Naive thymus-derived CD8-positive, alpha-beta T cell (primary cell): ENCODE measurements around the gene CHMP3. TPM values are rescaled to one million over a fixed set of nuclear protein-coding genes. Genes with fewer than 3 reads are reported as not detected.
"Not testable (repeated sequence)": the region's sequence is repeated elsewhere in the genome, so short reads cannot be mapped to it uniquely, and the experiment has no call there.

Experiments
- ATAC-seq, 2 donors: fragments of 150-1000 bp; cut with Tn5 transposase in 1 of 2; sonication (Bioruptor Pico), chemical (Tn5 transposase) in 1 of 2; 1 replicate in 1 of 2; 2 replicates in 1 of 2; pipeline ENCODE4 v1.10.0; 2021; ENCODE audit warnings: mild to moderate bottlenecking in 2 of 2, moderate library complexity in 2 of 2
- POLR2A ChIA-PET: fragments of 350-600 bp; sonication (Branson Sonifier 250); formaldehyde crosslinking; loops from one replicate; lab custom pipeline; 2021; ENCODE audit warnings: antibody characterized with exemption; lab: Charles Lee
- DNase-seq, 10 donors: peaks; one replicate each; pipeline versions ENCODE4 v3.0.0 to v3.0.0-alpha.2; 2020 to 2022
- H3K27ac Mint-ChIP-seq, 10 donors: one replicate each; pipeline ENCODE4 v1.8.0; 2020 to 2022; ENCODE audit warnings: mild to moderate bottlenecking in 10 of 10, mixed read lengths in 10 of 10, moderate library complexity in 4 of 10, inconsistent platforms in 1 of 10
- H3K27me3 Mint-ChIP-seq, 5 donors: one replicate each; pipeline ENCODE4 v1.8.0; 2021 to 2022; ENCODE audit warnings: mixed read lengths in 5 of 5
- H3K36me3 Mint-ChIP-seq, 3 donors: one replicate each; pipeline ENCODE4 v1.8.0; 2020 to 2022; ENCODE audit warnings: mixed read lengths in 3 of 3, mild to moderate bottlenecking in 2 of 3, inconsistent platforms in 1 of 3
- H3K4me1 Mint-ChIP-seq, 4 donors: one replicate each; pipeline ENCODE4 v1.8.0; 2021 to 2022; ENCODE audit warnings: mixed read lengths in 4 of 4
- H3K4me3 Mint-ChIP-seq, 10 donors: one replicate each; pipeline ENCODE4 v1.8.0; 2020 to 2022; ENCODE audit warnings: mild to moderate bottlenecking in 10 of 10, mixed read lengths in 10 of 10, moderate library complexity in 6 of 10, inconsistent platforms in 1 of 10
- H3K9me3 Mint-ChIP-seq, 9 donors: one replicate each; pipeline ENCODE4 v1.8.0; 2020 to 2022; ENCODE audit warnings: mixed read lengths in 9 of 9, mild to moderate bottlenecking in 3 of 9, inconsistent platforms in 1 of 9, moderate library complexity in 1 of 9
- polyA plus RNA-seq, 3 donors: library from polyadenylated mRNA; unstranded; fragments of 300-500 nt; fragmentation: Illumina TruSeq; gene quantifications; one replicate each; pipeline ENCODE4 v1.2.3, GENCODE V29; 2021
- total RNA-seq, 8 experiments: library from RNA in 2 of 8; stranded (reverse) in 2 of 8; gene quantifications; one replicate each; pipeline ENCODE4 v1.2.3 and lab custom pipeline; 2021 to 2026

The CHMP3 gene
- total and polyA plus RNA-seq, 5 experiments from 2014 or later, result 68.5 to 93.2 (median 70.9) TPM

GRCh38 chr2:86548165-86548912 lies 14.9 kb downstream of the CHMP3 start:
- H3K4me1 Mint-ChIP-seq, result peaks cover 9 to 42% (median 28%) of the 10 kb centered on the region in 4 donors
- H3K27me3 Mint-ChIP-seq, DNase-seq, POLR2A ChIA-PET, ATAC-seq, H3K4me3 Mint-ChIP-seq: not testable (repeated sequence)
- H3K9me3 Mint-ChIP-seq, result peaks cover 0 to 19% (median 4%) of the 10 kb centered on the region in 9 donors
- H3K36me3 Mint-ChIP-seq, result peaks cover 11 to 44% (median 35%) of the 10 kb centered on the region in 3 donors
- peak overlapping the region in 6 of 10 donors; percentile 9 to 46 (median 28) for H3K27ac Mint-ChIP-seq

- peaks cover 0 to 19% (median 4%) of the 10 kb centered on the region in 9 donors for H3K9me3 Mint-ChIP-seq
- peaks cover 11 to 53% (median 32%) of the 10 kb centered on the region in 3 donors for H3K36me3 Mint-ChIP-seq
- H3K27ac Mint-ChIP-seq, H3K27me3 Mint-ChIP-seq, DNase-seq, POLR2A ChIA-PET, H3K4me3 Mint-ChIP-seq, ATAC-seq: not testable (repeated sequence)
- peaks cover 4 to 21% (median 11%) of the 10 kb centered on the region in 4 donors for H3K4me1 Mint-ChIP-seq
Observed at GRCh38 chr2:86545296-86545924, 17.8 kb downstream of the CHMP3 start.

- peaks cover 0 to 19% (median 4%) of the 10 kb centered on the region in 9 donors for H3K9me3 Mint-ChIP-seq
- ATAC-seq, DNase-seq, H3K4me3 Mint-ChIP-seq, H3K27me3 Mint-ChIP-seq, POLR2A ChIA-PET: not testable (repeated sequence)
- H3K4me1 Mint-ChIP-seq, result peaks cover 4 to 22% (median 11%) of the 10 kb centered on the region in 4 donors
- H3K27ac Mint-ChIP-seq, result peak overlapping the region in 2 of 10 donors; percentile 4 to 6
- peaks cover 11 to 52% (median 32%) of the 10 kb centered on the region in 3 donors for H3K36me3 Mint-ChIP-seq
Observed at GRCh38 chr2:86544278-86545099, 18.8 kb downstream of the CHMP3 start.

GRCh38 chr2:86543793-86544192 lies 19.4 kb downstream of the CHMP3 start:
- peaks cover 11 to 55% (median 32%) of the 10 kb centered on the region in 3 donors for H3K36me3 Mint-ChIP-seq
- peaks cover 7 to 24% (median 13%) of the 10 kb centered on the region in 4 donors for H3K4me1 Mint-ChIP-seq
- peaks cover 0 to 19% (median 4%) of the 10 kb centered on the region in 9 donors for H3K9me3 Mint-ChIP-seq
- H3K27ac Mint-ChIP-seq, result peak overlapping the region in 2 of 10 donors; percentile 4 to 6
- no peak overlapping the region for H3K4me3 Mint-ChIP-seq
- no peak for DNase-seq
- H3K27me3 Mint-ChIP-seq, result no peaks in the 10 kb centered on the region
- POLR2A ChIA-PET, result no interaction called here
- ATAC-seq, result no peak

- no peak for DNase-seq
- peaks cover 7 to 22% (median 14%) of the 10 kb centered on the region in 4 donors for H3K4me1 Mint-ChIP-seq
- POLR2A ChIA-PET, result no interaction called here
- peaks cover 11 to 50% (median 29%) of the 10 kb centered on the region in 3 donors for H3K36me3 Mint-ChIP-seq
- H3K27me3 Mint-ChIP-seq, result no peaks in the 10 kb centered on the region
- ATAC-seq, result no peak
- H3K9me3 Mint-ChIP-seq, result peaks cover 0 to 15% (median 4%) of the 10 kb centered on the region in 9 donors
- peak overlapping the region in 1 of 10 donors; percentile 6 for H3K27ac Mint-ChIP-seq
- no peak overlapping the region for H3K4me3 Mint-ChIP-seq
Observed at GRCh38 chr2:86543335-86543734, 19.9 kb downstream of the CHMP3 start.

GRCh38 chr2:86542814-86543213 lies 20.4 kb downstream of the CHMP3 start:
- POLR2A ChIA-PET, result no interaction called here
- DNase-seq (no peak), ATAC-seq (no peak)
- peaks cover 6 to 45% (median 24%) of the 10 kb centered on the region in 3 donors for H3K36me3 Mint-ChIP-seq
- no peak overlapping the region for H3K4me3 Mint-ChIP-seq
- H3K4me1 Mint-ChIP-seq, result peaks cover 5 to 18% (median 13%) of the 10 kb centered on the region in 4 donors
- H3K27ac Mint-ChIP-seq, result no peak overlapping the region
- H3K9me3 Mint-ChIP-seq, result peaks cover 0 to 15% (median 4%) of the 10 kb centered on the region in 9 donors
- no peaks in the 10 kb centered on the region for H3K27me3 Mint-ChIP-seq

- POLR2A ChIA-PET, result no interaction called here
- DNase-seq (no peak), ATAC-seq (no peak)
- H3K4me1 Mint-ChIP-seq, result peaks cover 10 to 25% (median 18%) of the 10 kb centered on the region in 4 donors
- peaks cover 3 to 30% (median 14%) of the 10 kb centered on the region in 3 donors for H3K36me3 Mint-ChIP-seq
- no peak overlapping the region for H3K4me3 Mint-ChIP-seq
- H3K27me3 Mint-ChIP-seq, result no peaks in the 10 kb centered on the region
- H3K9me3 Mint-ChIP-seq, result peaks cover 0 to 16% (median 2%) of the 10 kb centered on the region in 9 donors
- H3K27ac Mint-ChIP-seq, result peak overlapping the region in 2 of 10 donors; percentile 15 to 74
Observed at GRCh38 chr2:86541334-86541733, 21.9 kb downstream of the CHMP3 start.

- Mint-ChIP-seq H3K27me3 (no peaks in the 10 kb centered on the region), H3K4me3 (no peak overlapping the region), H3K27ac (peak overlapping the region in 2 of 10 donors; percentile 44 to 80), H3K4me1 (peaks cover 19 to 40% (median 34%) of the 10 kb centered on the region in 4 donors), H3K9me3 (peaks cover 0 to 28% (median 15%) of the 10 kb centered on the region in 9 donors), H3K36me3 (peaks cover 14 to 18% (median 18%) of the 10 kb centered on the region in 3 donors)
- POLR2A ChIA-PET, result no interaction called here
- DNase-seq (no peak), ATAC-seq (no peak)
Observed at GRCh38 chr2:86533589-86533988, 29.7 kb downstream of the CHMP3 start.

GRCh38 chr2:86525421-86526340 lies 37.6 kb downstream of the CHMP3 start:
- Mint-ChIP-seq H3K36me3 (peaks cover 0 to 45% (median 8%) of the 10 kb centered on the region in 3 donors), H3K4me1 (peaks cover 0 to 2% (median 1%) of the 10 kb centered on the region in 4 donors), H3K4me3 (no peak overlapping the region), H3K27ac (peak overlapping the region in 1 of 10 donors; percentile 51), H3K27me3 (no peaks in the 10 kb centered on the region), H3K9me3 (no peaks in the 10 kb centered on the region)
- DNase-seq (no peak), ATAC-seq (no peak)
- POLR2A ChIA-PET, result no interaction called here

- Mint-ChIP-seq H3K27me3 (no peaks in the 10 kb centered on the region), H3K36me3 (peaks cover 0 to 47% (median 8%) of the 10 kb centered on the region in 3 donors), H3K4me3 (no peak overlapping the region), H3K9me3 (peaks cover 0 to 7% (median 0%) of the 10 kb centered on the region in 9 donors), H3K4me1 (peaks cover 0 to under 1% (median 0%) of the 10 kb centered on the region in 4 donors), H3K27ac (peak overlapping the region in 1 of 10 donors; percentile 11)
- POLR2A ChIA-PET, result no interaction called here
- ATAC-seq (no peak), DNase-seq (no peak)
Observed at GRCh38 chr2:86523491-86523890, 39.8 kb downstream of the CHMP3 start.

- H3K4me1 Mint-ChIP-seq, result peaks cover 0 to 3% (median 0%) of the 10 kb centered on the region in 4 donors
- no peak for ATAC-seq
- POLR2A ChIA-PET, result no interaction called here
- H3K4me3 Mint-ChIP-seq, result no peak overlapping the region
- peaks cover 0 to 40% (median 6%) of the 10 kb centered on the region in 3 donors for H3K36me3 Mint-ChIP-seq
- H3K27me3 Mint-ChIP-seq, result no peaks in the 10 kb centered on the region
- no peak overlapping the region for H3K27ac Mint-ChIP-seq
- no peak for DNase-seq
- H3K9me3 Mint-ChIP-seq, result peaks cover 0 to 7% (median 0%) of the 10 kb centered on the region in 9 donors
Observed at GRCh38 chr2:86522711-86523110, 40.5 kb downstream of the CHMP3 start.
